Chondrocyte (in vitro differentiated cells): ENCODE data around the gene RTP3. TPM values are rescaled to one million over a fixed set of nuclear protein-coding genes. Genes with fewer than 3 reads are reported as not detected.

Experiments used
- DNase-seq: peaks from one replicate; pipeline ENCODE4 v3.0.0; 2021; ENCODE audit warnings: mixed read lengths, low spot score
- H3K27ac Mint-ChIP-seq: one replicate; pipeline ENCODE4 v1.8.0; 2021; ENCODE audit warnings: mild to moderate bottlenecking, moderate library complexity, mixed read lengths; ENCODE audit not compliant: unreplicated experiment
- H3K27me3 Mint-ChIP-seq: 2 replicates; pipeline ENCODE4 v1.8.0; 2021; ENCODE audit warnings: low read depth, mixed read lengths
- H3K36me3 Mint-ChIP-seq: 2 replicates; pipeline ENCODE4 v1.8.0; 2021; ENCODE audit warnings: low read depth, mixed read lengths
- H3K4me1 Mint-ChIP-seq: 2 replicates; pipeline ENCODE4 v1.8.0; 2021; ENCODE audit warnings: low read depth, mild to moderate bottlenecking, mixed read lengths
- H3K4me3 Mint-ChIP-seq: one replicate; pipeline ENCODE4 v1.8.0; 2021; ENCODE audit warnings: mild to moderate bottlenecking, moderate library complexity, mixed read lengths; ENCODE audit not compliant: unreplicated experiment
- H3K9me3 Mint-ChIP-seq: 2 replicates; pipeline ENCODE4 v1.8.0; 2021; ENCODE audit warnings: low read depth, mixed read lengths
- CTCF ChIP-seq: fragments of 200-600 bp; sonication (generic); IDR thresholded peaks from 2 replicates; pipeline ENCODE4 v1.5.0; 2021; ENCODE audit warnings: antibody characterized with exemption, mild to moderate bottlenecking, moderate library complexity
- total RNA-seq: library from RNA; stranded (reverse); gene quantifications from 3 replicates; pipeline ENCODE4 v1.2.1, GENCODE V29; 2021

RTP3 gene
- total RNA-seq, 1 donor from 2014 or later = not detected

DNA sequence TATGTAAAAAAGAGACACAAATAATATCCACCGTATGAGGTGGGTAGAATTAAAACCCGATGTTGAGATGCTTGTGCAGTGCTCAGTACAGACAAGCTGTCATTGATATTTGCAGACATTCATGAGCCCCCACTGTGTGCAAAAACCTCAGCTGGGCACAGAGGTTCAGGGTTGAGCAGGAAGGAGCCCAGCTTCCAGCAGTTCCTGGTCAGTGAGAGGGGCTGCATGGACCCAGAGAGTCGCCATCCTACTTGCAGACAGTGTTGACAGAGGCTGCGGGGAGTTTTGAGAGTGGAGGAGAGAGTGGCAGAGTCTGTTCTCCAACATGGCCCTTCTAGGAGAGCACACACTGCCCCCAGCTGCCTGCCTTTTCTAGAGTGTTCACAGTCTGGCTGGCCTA, 26.9 kb upstream of the RTP3 start:
- Mint-ChIP-seq H3K27me3 (peaks cover 33% of the 10 kb centered on the region), H3K27ac (no peak overlapping the region), H3K4me3 (no peak overlapping the region), H3K4me1 (peaks cover 2% of the 10 kb centered on the region), H3K36me3 (peaks cover 9% of the 10 kb centered on the region), H3K9me3 (peaks cover 18% of the 10 kb centered on the region)
- no peak for TF ChIP-seq CTCF
- DNase-seq = no peak

DNA sequence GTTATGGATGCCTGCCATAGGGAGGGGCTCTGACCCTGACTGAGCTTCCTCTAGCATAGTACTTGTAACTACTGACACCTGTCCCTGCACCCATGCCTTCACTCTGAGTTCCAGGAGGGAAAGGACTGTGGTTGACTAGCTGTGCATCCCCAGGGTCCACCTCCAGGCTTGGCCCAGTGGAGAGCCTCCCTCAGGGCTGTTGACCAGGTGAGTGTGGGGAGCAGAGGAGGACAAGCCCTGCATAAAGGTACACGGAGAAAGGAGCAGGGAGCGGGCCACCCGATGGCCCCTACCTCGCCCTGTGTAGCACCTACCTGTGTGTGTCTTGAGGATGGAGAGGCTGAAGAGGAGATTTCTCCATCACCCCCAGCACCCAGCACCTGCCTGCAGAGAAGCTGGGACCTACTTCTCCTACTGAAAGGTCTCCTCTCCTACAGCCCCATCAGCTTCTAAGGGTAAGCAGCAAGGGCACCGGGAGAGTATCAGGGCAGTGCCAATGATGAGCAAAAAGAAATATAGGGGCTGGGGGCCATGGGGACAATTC, 26.3 kb upstream of the RTP3 start:
- Mint-ChIP-seq H3K9me3 (peaks cover 18% of the 10 kb centered on the region), H3K36me3 (peaks cover 9% of the 10 kb centered on the region), H3K4me3 (no peak overlapping the region), H3K4me1 (peaks cover under 1% of the 10 kb centered on the region), H3K27ac (no peak overlapping the region), H3K27me3 (peaks cover 34% of the 10 kb centered on the region)
- no peak for TF ChIP-seq CTCF
- DNase-seq = peak; percentile 15

GRCh38 chr3:46472736-46473135, 25.0 kb upstream of the RTP3 start:
- Mint-ChIP-seq H3K27me3 (peaks cover 46% of the 10 kb centered on the region), H3K27ac (no peak overlapping the region), H3K4me3 (no peak overlapping the region), H3K9me3 (peaks cover 18% of the 10 kb centered on the region), H3K4me1 (no peaks in the 10 kb centered on the region), H3K36me3 (peaks cover 9% of the 10 kb centered on the region)
- DNase-seq = peak; percentile 46
- no peak for TF ChIP-seq CTCF

GRCh38 chr3:46477145-46477544, 20.6 kb upstream of the RTP3 start:
- Mint-ChIP-seq H3K36me3 (peaks cover 9% of the 10 kb centered on the region), H3K27ac (no peak overlapping the region), H3K4me1 (no peaks in the 10 kb centered on the region), H3K27me3 (peaks cover 60% of the 10 kb centered on the region), H3K4me3 (no peak overlapping the region), H3K9me3 (peaks cover 18% of the 10 kb centered on the region)
- DNase-seq = peak; percentile 22
- no peak for TF ChIP-seq CTCF

- peaks cover 58% of the 10 kb centered on the region for H3K27me3 Mint-ChIP-seq
- peak; percentile 63 for DNase-seq
- TF ChIP-seq CTCF = no peak
- no peak overlapping the region for H3K27ac Mint-ChIP-seq
- no peak overlapping the region for H3K4me3 Mint-ChIP-seq
- H3K4me1 Mint-ChIP-seq = no peaks in the 10 kb centered on the region
- H3K9me3 Mint-ChIP-seq = peaks cover 18% of the 10 kb centered on the region
- peaks cover 9% of the 10 kb centered on the region for H3K36me3 Mint-ChIP-seq
These were observed 20.0 kb upstream of the RTP3 start for GRCh38 chr3:46477756-46478155.
